Panc1 (cell line): ENCODE data around the gene SRCIN1. TPM values are rescaled to one million over a fixed set of nuclear protein-coding genes. Genes with fewer than 3 reads are reported as not detected.

Experiments used
- ATAC-seq: fragments of 200-7000 bp; cut with Tn5 transposase; 2 replicates; pipeline ENCODE4 v1.9.1; 2020; ENCODE audit warnings: mild to moderate bottlenecking, moderate library complexity
- BruUV-seq: library from RNA; stranded (reverse); fragments of 400-500 nt; replicated peaks from 2 replicates; lab custom pipeline; 2021; lab: Mats Ljungman, UMichigan
- CTCF ChIA-PET: fragments of 300-600 bp; sonication (Branson Sonifier 250); formaldehyde crosslinking; loops from one replicate; lab custom pipeline; 2022; ENCODE audit warnings: antibody characterized with exemption; lab: Charles Lee
- POLR2A ChIA-PET: fragments of 300-600 bp; sonication (Branson Sonifier 250); formaldehyde crosslinking; loops from one replicate; lab custom pipeline; 2022; ENCODE audit warnings: antibody characterized with exemption; lab: Charles Lee
- DNase-seq: peaks from one replicate; pipeline ENCODE4 v3.0.0-alpha.2; 2010; ENCODE audit warnings: low read depth, low spot score
- H3K27ac ChIP-seq: 2 replicates; pipeline ENCODE4 v1.5.1; 2011; ENCODE audit warnings: mild to moderate bottlenecking, low read length, inconsistent platforms
- H3K27me3 ChIP-seq: fragments of 200-500 bp; sonication (Bioruptor generic); 2 replicates; pipeline ENCODE4 v1.6.0; 2014; ENCODE audit warnings: low read length, inconsistent platforms; ENCODE audit not compliant: control insufficient read depth, insufficient read depth
- H3K36me3 ChIP-seq: fragments of 200-500 bp; sonication (Bioruptor generic); 2 replicates; pipeline ENCODE4 v1.5.1; 2014; ENCODE audit warnings: inconsistent platforms, mild to moderate bottlenecking, low read length, moderate library complexity; ENCODE audit not compliant: control insufficient read depth, insufficient read depth
- H3K4me1 ChIP-seq: 2 replicates; pipeline ENCODE4 v1.5.1; 2011; ENCODE audit warnings: inconsistent platforms, mild to moderate bottlenecking, low read length, moderate library complexity; ENCODE audit not compliant: control insufficient read depth, insufficient read depth
- H3K4me3 ChIP-seq, 2 experiments: 2 replicates each; pipeline ENCODE4 v1.5.1; 2011 to 2012; ENCODE audit warnings: low read depth in 2 of 2, low read length in 2 of 2, mild to moderate bottlenecking in 2 of 2, inconsistent platforms in 1 of 2, moderate library complexity in 1 of 2
- H3K9me3 ChIP-seq: fragments of 200-500 bp; sonication (Bioruptor generic); 2 replicates; pipeline ENCODE4 v1.5.1; 2014; ENCODE audit warnings: low read depth, mild to moderate bottlenecking, inconsistent platforms, low read length, moderate library complexity; ENCODE audit not compliant: control insufficient read depth, insufficient read depth
- POLR2AphosphoS5 ChIP-seq: IDR thresholded peaks from 2 replicates; pipeline ENCODE4 v1.6.1; 2012; ENCODE audit warnings: mild to moderate bottlenecking, low read depth, low read length, moderate library complexity
- SIN3A ChIP-seq: IDR thresholded peaks from 2 replicates; pipeline ENCODE4 v1.6.1; 2012; ENCODE audit warnings: low read depth, mild to moderate bottlenecking, low read length, moderate library complexity, borderline replicate concordance; ENCODE audit not compliant: insufficient read depth
- TCF7L2 ChIP-seq: IDR thresholded peaks from 2 replicates; pipeline ENCODE4 v1.6.1; 2011; ENCODE audit warnings: mild to moderate bottlenecking, low read depth, low read length, inconsistent platforms
- in situ Hi-C: cut with HindIII; loops from 2 replicates; pipeline ENCODE4 v1.10.0; 2016; ENCODE audit warnings: low sequenced_read_pairs, low pct_unique_long_range_greater_than_20kb
- intact Hi-C: fragments of 100-400 bp; cut with micrococcal nuclease; formaldehyde crosslinking; loops from one replicate; pipeline ENCODE4 v1.10.0; 2022; ENCODE audit not compliant: unreplicated experiment
- total RNA-seq: library from RNA; stranded (reverse); gene quantifications from one replicate; pipeline ENCODE4 v1.2.1, GENCODE V29; 2021; ENCODE audit not compliant: unreplicated experiment
- TF ChIP-seq, protein P1 (sequence below), 2 experiments: IDR thresholded peaks; 2 replicates each; pipeline ENCODE4 v1.6.1; 2011 to 2012; ENCODE audit warnings: low read depth in 2 of 2, control low read depth in 1 of 2, low read length in 1 of 2, mild to moderate bottlenecking in 1 of 2, moderate library complexity in 1 of 2; ENCODE audit not compliant: insufficient read depth in 1 of 2
- TF ChIP-seq, protein P2 (sequence below): fragments of 450-650 bp; IDR thresholded peaks from 2 replicates; pipeline ENCODE4 v1.5.1; 2017; ENCODE audit warnings: mild to moderate bottlenecking

SRCIN1 gene
- total RNA-seq, 1 experiment from 2014 or later = 12.8 TPM

GRCh38 chr17:38617967-38618760 is 12.4 kb upstream of the SRCIN1 start:
- intact Hi-C loops = no loop called here
- no peak for ATAC-seq
- no peak overlapping the region for H3K27ac ChIP-seq
- no peaks in the 10 kb centered on the region for H3K4me1 ChIP-seq
- no peak for DNase-seq
- in situ Hi-C loops = no loop called here
- no peak overlapping the region for H3K4me3 ChIP-seq
- no peaks in the 10 kb centered on the region for H3K9me3 ChIP-seq
- TF ChIP-seq, protein P1, sequence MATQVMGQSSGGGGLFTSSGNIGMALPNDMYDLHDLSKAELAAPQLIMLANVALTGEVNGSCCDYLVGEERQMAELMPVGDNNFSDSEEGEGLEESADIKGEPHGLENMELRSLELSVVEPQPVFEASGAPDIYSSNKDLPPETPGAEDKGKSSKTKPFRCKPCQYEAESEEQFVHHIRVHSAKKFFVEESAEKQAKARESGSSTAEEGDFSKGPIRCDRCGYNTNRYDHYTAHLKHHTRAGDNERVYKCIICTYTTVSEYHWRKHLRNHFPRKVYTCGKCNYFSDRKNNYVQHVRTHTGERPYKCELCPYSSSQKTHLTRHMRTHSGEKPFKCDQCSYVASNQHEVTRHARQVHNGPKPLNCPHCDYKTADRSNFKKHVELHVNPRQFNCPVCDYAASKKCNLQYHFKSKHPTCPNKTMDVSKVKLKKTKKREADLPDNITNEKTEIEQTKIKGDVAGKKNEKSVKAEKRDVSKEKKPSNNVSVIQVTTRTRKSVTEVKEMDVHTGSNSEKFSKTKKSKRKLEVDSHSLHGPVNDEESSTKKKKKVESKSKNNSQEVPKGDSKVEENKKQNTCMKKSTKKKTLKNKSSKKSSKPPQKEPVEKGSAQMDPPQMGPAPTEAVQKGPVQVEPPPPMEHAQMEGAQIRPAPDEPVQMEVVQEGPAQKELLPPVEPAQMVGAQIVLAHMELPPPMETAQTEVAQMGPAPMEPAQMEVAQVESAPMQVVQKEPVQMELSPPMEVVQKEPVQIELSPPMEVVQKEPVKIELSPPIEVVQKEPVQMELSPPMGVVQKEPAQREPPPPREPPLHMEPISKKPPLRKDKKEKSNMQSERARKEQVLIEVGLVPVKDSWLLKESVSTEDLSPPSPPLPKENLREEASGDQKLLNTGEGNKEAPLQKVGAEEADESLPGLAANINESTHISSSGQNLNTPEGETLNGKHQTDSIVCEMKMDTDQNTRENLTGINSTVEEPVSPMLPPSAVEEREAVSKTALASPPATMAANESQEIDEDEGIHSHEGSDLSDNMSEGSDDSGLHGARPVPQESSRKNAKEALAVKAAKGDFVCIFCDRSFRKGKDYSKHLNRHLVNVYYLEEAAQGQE (IDR thresholded peaks at IDR 0.05; ENCODE audit: insufficient read depth in 1 of 2, low read depth in 2 of 2, low read length in 1 of 2) = no peak
- TF ChIP-seq SIN3A = no peak
- ChIA-PET POLR2A (no interaction called here), CTCF (interaction anchor here (1.4 kb wide), 1 partner anchor 50 kb away, joined by 4 read pairs; no protein-coding TSS in a partner anchor)
- H3K36me3 ChIP-seq = no peaks in the 10 kb centered on the region
- BruUV-seq = no TSS peak
- H3K27me3 ChIP-seq = no peaks in the 10 kb centered on the region

GRCh38 chr17:38617074-38617860 is 11.5 kb upstream of the SRCIN1 start:
- Histone ChIP-seq H3K36me3 (no peaks in the 10 kb centered on the region), H3K27me3 (no peaks in the 10 kb centered on the region), H3K9me3 (no peaks in the 10 kb centered on the region), H3K4me1 (no peaks in the 10 kb centered on the region), H3K27ac (no peak overlapping the region), H3K4me3 (no peak overlapping the region)
- no TSS peak for BruUV-seq
- ATAC-seq = no peak
- DNase-seq = no peak
- POLR2A ChIA-PET = no interaction called here
- in situ Hi-C loops (no loop called here), intact Hi-C loops (no loop called here)
- CTCF ChIA-PET = interaction anchor here (1.4 kb wide), 1 partner anchor 50 kb away, joined by 4 read pairs; no protein-coding TSS in a partner anchor
- TF ChIP-seq SIN3A (no peak), TCF7L2 (no peak), POLR2AphosphoS5 (no peak)
- TF ChIP-seq, protein P1 (IDR thresholded peaks at IDR 0.05; ENCODE audit: insufficient read depth in 1 of 2, low read depth in 2 of 2, low read length in 1 of 2) = no peak
- TF ChIP-seq, protein P2, sequence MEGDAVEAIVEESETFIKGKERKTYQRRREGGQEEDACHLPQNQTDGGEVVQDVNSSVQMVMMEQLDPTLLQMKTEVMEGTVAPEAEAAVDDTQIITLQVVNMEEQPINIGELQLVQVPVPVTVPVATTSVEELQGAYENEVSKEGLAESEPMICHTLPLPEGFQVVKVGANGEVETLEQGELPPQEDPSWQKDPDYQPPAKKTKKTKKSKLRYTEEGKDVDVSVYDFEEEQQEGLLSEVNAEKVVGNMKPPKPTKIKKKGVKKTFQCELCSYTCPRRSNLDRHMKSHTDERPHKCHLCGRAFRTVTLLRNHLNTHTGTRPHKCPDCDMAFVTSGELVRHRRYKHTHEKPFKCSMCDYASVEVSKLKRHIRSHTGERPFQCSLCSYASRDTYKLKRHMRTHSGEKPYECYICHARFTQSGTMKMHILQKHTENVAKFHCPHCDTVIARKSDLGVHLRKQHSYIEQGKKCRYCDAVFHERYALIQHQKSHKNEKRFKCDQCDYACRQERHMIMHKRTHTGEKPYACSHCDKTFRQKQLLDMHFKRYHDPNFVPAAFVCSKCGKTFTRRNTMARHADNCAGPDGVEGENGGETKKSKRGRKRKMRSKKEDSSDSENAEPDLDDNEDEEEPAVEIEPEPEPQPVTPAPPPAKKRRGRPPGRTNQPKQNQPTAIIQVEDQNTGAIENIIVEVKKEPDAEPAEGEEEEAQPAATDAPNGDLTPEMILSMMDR = no peak
